Naive B cell (primary cell): ENCODE measurements around the gene ASTN1. TPM values are rescaled to one million over a fixed set of nuclear protein-coding genes. Genes with fewer than 3 reads are reported as not detected.
A peak's percentile ranks its signal among the peaks of the same experiment; 100 is the strongest.

ENCODE experiments used
- ATAC-seq, 2 donors: fragments of 150-1000 bp; cut with Tn5 transposase; 2 replicates each; pipeline ENCODE4 v1.10.0; 2021; ENCODE audit warnings: low read depth in 2 of 2, mild to moderate bottlenecking in 2 of 2, moderate library complexity in 2 of 2
- DNase-seq: peaks from one replicate; pipeline ENCODE4 v3.0.0; 2022
- H3K27ac Mint-ChIP-seq, 6 donors: one replicate each; pipeline ENCODE4 v1.8.0; 2020 to 2022; ENCODE audit warnings: mild to moderate bottlenecking in 6 of 6, mixed read lengths in 6 of 6, moderate library complexity in 5 of 6, inconsistent platforms in 2 of 6
- H3K27me3 Mint-ChIP-seq, 3 donors: one replicate each; pipeline ENCODE4 v1.8.0; 2021 to 2022; ENCODE audit warnings: mixed read lengths in 3 of 3, mild to moderate bottlenecking in 1 of 3
- H3K36me3 Mint-ChIP-seq, 2 donors: one replicate each; pipeline ENCODE4 v1.8.0; 2020 to 2022; ENCODE audit warnings: mixed read lengths in 2 of 2, inconsistent platforms in 1 of 2, mild to moderate bottlenecking in 1 of 2
- H3K4me1 Mint-ChIP-seq, 3 donors: one replicate each; pipeline ENCODE4 v1.8.0; 2020 to 2022; ENCODE audit warnings: mixed read lengths in 3 of 3, inconsistent platforms in 1 of 3, mild to moderate bottlenecking in 1 of 3, moderate library complexity in 1 of 3
- H3K4me3 Mint-ChIP-seq, 8 donors: one replicate each; pipeline ENCODE4 v1.8.0; 2020 to 2022; ENCODE audit warnings: mild to moderate bottlenecking in 8 of 8, mixed read lengths in 8 of 8, moderate library complexity in 8 of 8, inconsistent platforms in 2 of 8
- H3K9me3 Mint-ChIP-seq, 7 donors: one replicate each; pipeline ENCODE4 v1.8.0; 2020 to 2022; ENCODE audit warnings: mixed read lengths in 7 of 7, mild to moderate bottlenecking in 5 of 7, inconsistent platforms in 2 of 7, moderate library complexity in 1 of 7
- polyA plus RNA-seq, 6 donors: library from polyadenylated mRNA; unstranded; fragments of 300-500 nt; fragmentation: Illumina TruSeq; gene quantifications; one replicate each; pipeline ENCODE4 v1.2.3, GENCODE V29; 2021; ENCODE audit warnings: low read depth in 6 of 6

Gene ASTN1
- polyA plus RNA-seq, 6 donors from 2014 or later: not detected

DNA sequence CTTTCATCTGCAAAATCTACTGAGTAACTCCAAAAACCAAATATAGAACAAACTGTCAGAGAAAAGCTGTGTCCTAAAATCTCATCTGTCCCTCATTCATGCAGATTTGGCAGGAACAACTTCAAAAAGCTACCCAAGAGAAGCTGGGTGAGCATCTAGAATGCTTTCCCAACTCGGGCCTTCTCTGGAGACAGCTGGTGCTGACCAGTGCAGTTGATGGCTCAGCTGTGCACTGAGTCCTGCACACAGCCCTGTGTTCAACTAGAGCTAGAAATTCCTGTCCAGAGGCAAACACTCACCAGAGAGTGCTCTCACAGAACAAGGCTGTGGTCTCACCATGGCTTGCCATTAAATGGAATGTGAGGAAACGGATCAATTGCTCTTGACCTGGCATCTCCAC lies 202.8 kb downstream of the ASTN1 start:
- DNase-seq: no peak
- Mint-ChIP-seq H3K36me3 (no peaks in the 10 kb centered on the region), H3K27ac (no peak overlapping the region), H3K27me3 (peaks cover 13 to 21% (median 19%) of the 10 kb centered on the region in 3 donors), H3K9me3 (no peaks in the 10 kb centered on the region), H3K4me3 (no peak overlapping the region), H3K4me1 (no peaks in the 10 kb centered on the region)
- ATAC-seq: no peak

GRCh38 chr1:176959191-176959820 lies 205.2 kb downstream of the ASTN1 start:
- ATAC-seq: no peak
- H3K4me1 Mint-ChIP-seq: no peaks in the 10 kb centered on the region
- H3K27me3 Mint-ChIP-seq: peaks cover 18 to 24% (median 21%) of the 10 kb centered on the region in 3 donors

DNA sequence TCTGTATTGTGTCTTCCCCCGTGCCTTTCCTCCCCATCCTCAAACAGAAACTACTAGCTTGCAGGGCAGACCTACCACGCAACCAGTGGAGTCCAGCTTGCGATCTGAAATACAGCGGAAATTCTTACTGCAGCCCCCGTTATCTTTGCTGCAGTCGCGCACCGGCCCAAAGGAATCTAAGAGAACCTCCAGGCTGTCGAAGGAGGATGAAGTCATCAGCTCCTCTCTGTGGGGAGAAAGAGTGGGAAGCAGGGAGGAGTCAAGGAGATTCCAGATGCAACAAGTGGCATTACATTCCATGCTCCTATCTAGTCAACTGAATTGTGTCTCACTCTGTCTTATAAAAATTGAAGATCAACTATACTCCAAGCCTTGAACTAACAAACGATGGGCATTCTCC lies 206.9 kb downstream of the ASTN1 start:
- no peak overlapping the region for H3K4me3 Mint-ChIP-seq
- no peaks in the 10 kb centered on the region for H3K4me1 Mint-ChIP-seq
- H3K36me3 Mint-ChIP-seq: no peaks in the 10 kb centered on the region
- H3K27ac Mint-ChIP-seq: no peak overlapping the region
- no peak for DNase-seq
- peaks cover 15 to 26% (median 19%) of the 10 kb centered on the region in 3 donors for H3K27me3 Mint-ChIP-seq
- H3K9me3 Mint-ChIP-seq: no peaks in the 10 kb centered on the region
- ATAC-seq: no peak

More at GRCh38 chr1:176959191-176959820, 205.2 kb downstream of the ASTN1 start:
- no peak overlapping the region for H3K27ac Mint-ChIP-seq
- no peak for DNase-seq
- H3K9me3 Mint-ChIP-seq: no peaks in the 10 kb centered on the region
- H3K4me3 Mint-ChIP-seq: no peak overlapping the region
- no peaks in the 10 kb centered on the region for H3K36me3 Mint-ChIP-seq

DNA sequence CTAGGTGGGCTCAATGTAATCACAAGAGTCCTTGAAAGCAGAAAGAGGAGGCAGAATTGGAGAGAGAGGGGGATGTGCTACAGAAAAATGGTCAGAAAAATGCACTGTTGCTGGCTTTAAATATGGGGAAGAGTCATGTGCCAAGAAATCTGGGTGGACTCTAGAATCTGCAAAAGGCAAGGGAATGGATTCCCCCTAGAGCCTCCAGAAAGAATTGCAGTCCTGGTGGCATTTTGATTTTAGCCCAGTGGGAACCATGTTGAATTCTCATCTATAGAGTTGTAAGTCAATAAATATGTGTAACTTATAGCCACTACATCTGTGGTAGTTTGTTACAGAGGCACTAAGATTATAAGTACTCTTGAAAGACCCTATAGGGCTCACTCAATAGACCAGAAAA lies 210.3 kb downstream of the ASTN1 start:
- no peaks in the 10 kb centered on the region for H3K9me3 Mint-ChIP-seq
- no peak for ATAC-seq
- no peak for DNase-seq
- H3K27me3 Mint-ChIP-seq: peaks cover 11 to 25% (median 15%) of the 10 kb centered on the region in 3 donors
- H3K4me1 Mint-ChIP-seq: no peaks in the 10 kb centered on the region
- H3K27ac Mint-ChIP-seq: no peak overlapping the region
- no peaks in the 10 kb centered on the region for H3K36me3 Mint-ChIP-seq
- H3K4me3 Mint-ChIP-seq: no peak overlapping the region

- Mint-ChIP-seq H3K4me1 (no peaks in the 10 kb centered on the region), H3K27me3 (peaks cover 0 to 11% (median 4%) of the 10 kb centered on the region in 3 donors), H3K4me3 (no peak overlapping the region), H3K9me3 (no peaks in the 10 kb centered on the region), H3K27ac (no peak overlapping the region), H3K36me3 (no peaks in the 10 kb centered on the region)
- DNase-seq: no peak
- ATAC-seq: no peak
Measured at GRCh38 chr1:176950736-176951324, 213.7 kb downstream of the ASTN1 start.

GRCh38 chr1:176949033-176949662 lies 215.4 kb downstream of the ASTN1 start:
- ATAC-seq (no peak), DNase-seq (no peak)
- peaks cover 0 to 9% (median 2%) of the 10 kb centered on the region in 3 donors for H3K27me3 Mint-ChIP-seq
- H3K36me3 Mint-ChIP-seq: no peaks in the 10 kb centered on the region
- H3K4me1 Mint-ChIP-seq: no peaks in the 10 kb centered on the region
- no peak overlapping the region for H3K27ac Mint-ChIP-seq
- no peak overlapping the region for H3K4me3 Mint-ChIP-seq
- no peaks in the 10 kb centered on the region for H3K9me3 Mint-ChIP-seq

GRCh38 chr1:176944606-176945005 lies 219.9 kb downstream of the ASTN1 start:
- Mint-ChIP-seq H3K9me3 (peaks cover 0 to 21% (median 4%) of the 10 kb centered on the region in 7 donors), H3K27ac (no peak overlapping the region), H3K36me3 (no peaks in the 10 kb centered on the region), H3K4me3 (no peak overlapping the region), H3K4me1 (no peaks in the 10 kb centered on the region), H3K27me3 (peaks cover 0 to 4% (median 3%) of the 10 kb centered on the region in 3 donors)
- ATAC-seq (no peak), DNase-seq (no peak)

GRCh38 chr1:176943783-176944182 lies 220.7 kb downstream of the ASTN1 start:
- Mint-ChIP-seq H3K27ac (no peak overlapping the region), H3K9me3 (peaks cover 0 to 24% (median 5%) of the 10 kb centered on the region in 7 donors), H3K36me3 (no peaks in the 10 kb centered on the region), H3K27me3 (peaks cover 0 to 3% (median 0%) of the 10 kb centered on the region in 3 donors), H3K4me3 (no peak overlapping the region), H3K4me1 (no peaks in the 10 kb centered on the region)
- DNase-seq (no peak), ATAC-seq (no peak)

DNA sequence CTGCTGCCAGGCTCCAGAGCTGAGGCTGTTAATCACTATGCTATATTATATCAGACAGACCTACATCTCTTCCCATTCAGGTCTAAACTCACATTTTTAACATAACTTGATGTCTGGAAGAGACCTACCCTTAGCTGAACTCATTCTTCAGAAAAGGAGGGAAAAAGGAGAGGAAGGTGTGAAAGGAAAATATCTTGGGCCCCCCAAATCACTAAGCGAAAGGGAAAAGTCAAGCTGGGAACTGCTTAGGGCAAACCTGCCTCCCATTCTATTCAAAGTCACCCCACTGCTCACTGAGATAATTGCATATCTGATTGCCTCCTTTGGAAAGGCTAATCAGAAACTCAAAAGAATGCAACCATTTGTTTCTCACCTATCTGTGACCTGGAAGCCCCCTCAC lies 222.2 kb downstream of the ASTN1 start:
- Mint-ChIP-seq H3K9me3 (peaks cover 0 to 24% (median 5%) of the 10 kb centered on the region in 7 donors), H3K27ac (peak overlapping the region in 1 of 6 donors; percentile 28), H3K4me1 (no peaks in the 10 kb centered on the region), H3K4me3 (no peak overlapping the region), H3K36me3 (no peaks in the 10 kb centered on the region), H3K27me3 (peaks cover 0 to 3% (median 0%) of the 10 kb centered on the region in 3 donors)
- ATAC-seq (no peak), DNase-seq (no peak)

GRCh38 chr1:176939993-176940392 lies 224.5 kb downstream of the ASTN1 start:
- no peaks in the 10 kb centered on the region for H3K4me1 Mint-ChIP-seq
- no peak overlapping the region for H3K4me3 Mint-ChIP-seq
- no peak for DNase-seq
- no peak for ATAC-seq
- H3K9me3 Mint-ChIP-seq: peaks cover 0 to 24% (median 7%) of the 10 kb centered on the region in 7 donors
- H3K36me3 Mint-ChIP-seq: no peaks in the 10 kb centered on the region
- H3K27ac Mint-ChIP-seq: no peak overlapping the region
- H3K27me3 Mint-ChIP-seq: peaks cover 0 to 7% (median 0%) of the 10 kb centered on the region in 3 donors

DNA sequence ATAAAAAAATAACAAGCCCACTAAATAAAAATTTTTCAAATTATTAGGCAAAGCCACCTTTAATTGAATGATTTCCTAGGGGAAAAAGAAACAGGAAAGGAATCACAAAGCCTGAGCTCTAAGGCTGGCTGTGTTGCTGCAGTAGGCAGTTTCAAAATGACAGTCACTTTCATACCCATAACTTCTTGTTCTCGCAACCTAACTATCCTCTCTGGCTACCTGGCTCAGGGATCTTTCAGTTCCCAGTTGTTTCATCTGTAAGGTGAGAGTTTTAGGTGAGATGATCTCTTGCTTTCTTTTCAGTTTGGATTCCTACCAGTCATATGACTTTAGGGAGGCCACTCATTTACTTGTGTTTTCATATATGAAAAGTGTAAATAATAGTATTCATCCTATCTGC lies 226.1 kb downstream of the ASTN1 start:
- no peaks in the 10 kb centered on the region for H3K36me3 Mint-ChIP-seq
- peaks cover 0 to 24% (median 7%) of the 10 kb centered on the region in 7 donors for H3K9me3 Mint-ChIP-seq
- ATAC-seq: no peak
- H3K27me3 Mint-ChIP-seq: peaks cover 0 to 7% (median 0%) of the 10 kb centered on the region in 3 donors
- H3K27ac Mint-ChIP-seq: peak overlapping the region in 1 of 6 donors; percentile 94
- no peaks in the 10 kb centered on the region for H3K4me1 Mint-ChIP-seq
- no peak for DNase-seq
- no peak overlapping the region for H3K4me3 Mint-ChIP-seq

- Mint-ChIP-seq H3K4me1 (no peaks in the 10 kb centered on the region), H3K9me3 (peaks cover 0 to 12% (median 3%) of the 10 kb centered on the region in 7 donors), H3K27me3 (peaks cover 3 to 14% (median 13%) of the 10 kb centered on the region in 3 donors), H3K36me3 (no peaks in the 10 kb centered on the region), H3K4me3 (no peak overlapping the region), H3K27ac (no peak overlapping the region)
- no peak for DNase-seq
- ATAC-seq: no peak
Measured at GRCh38 chr1:176934370-176934769, 230.1 kb downstream of the ASTN1 start.

GRCh38 chr1:176932114-176933104 lies 232.1 kb downstream of the ASTN1 start:
- peaks cover 0 to 12% (median 3%) of the 10 kb centered on the region in 7 donors for H3K9me3 Mint-ChIP-seq
- no peaks in the 10 kb centered on the region for H3K4me1 Mint-ChIP-seq
- H3K27ac Mint-ChIP-seq: no peak overlapping the region
- no peaks in the 10 kb centered on the region for H3K36me3 Mint-ChIP-seq
- no peak for ATAC-seq
- DNase-seq: no peak
- H3K4me3 Mint-ChIP-seq: no peak overlapping the region
- H3K27me3 Mint-ChIP-seq: peaks cover 12 to 23% (median 19%) of the 10 kb centered on the region in 3 donors
